ENCODE data around the gene MAGI2. TPM values are rescaled to one million over a fixed set of nuclear protein-coding genes. Genes with fewer than 3 reads are reported as not detected.

The MAGI2 gene
- total RNA-seq, 1 experiment from 2014 or later = 0.22 TPM

- ATAC-seq (no peak), DNase-seq (ENCODE audit: low read depth, low spot score) (no peak)
- ChIA-PET POLR2A (no interaction called here), CTCF (no interaction called here), RAD21 (ENCODE audit: low non-redundant PET in 1 of 2, low total read pairs in 2 of 2, uncharacterized antibody in 2 of 2, unreplicated experiment in 2 of 2) (no interaction called here)
- H3K9me2 ChIP-seq (ENCODE audit: insufficient read depth) = no peaks in the 10 kb centered on the region
- no peaks in the 10 kb centered on the region for H4K20me1 ChIP-seq (ENCODE audit: insufficient read depth)
- no peaks in the 10 kb centered on the region for H3K9me3 ChIP-seq (ENCODE audit: control insufficient read depth in 1 of 2, insufficient read depth in 1 of 2, low read depth in 1 of 2, low read length in 2 of 2)
- no TSS peak for BruUV-seq (replicated peaks)
- H3K4me2 ChIP-seq (ENCODE audit: low read length) = no peak overlapping the region
- no peaks in the 10 kb centered on the region for H3K79me2 ChIP-seq (ENCODE audit: insufficient read depth, low read length)
- peaks cover 23% of the 10 kb centered on the region for H3K27me3 ChIP-seq (ENCODE audit: insufficient read depth, low read length)
- no peak overlapping the region for H3K4me3 ChIP-seq (replicated peaks in 1 of 2; ENCODE audit: low read depth in 1 of 2, low read length in 2 of 2)
- H3K36me3 ChIP-seq (ENCODE audit: control insufficient read depth in 1 of 2, insufficient read depth in 2 of 2, low read length in 2 of 2) = no peaks in the 10 kb centered on the region
- H3K9ac ChIP-seq (ENCODE audit: low read length) = no peak overlapping the region
- no peaks in the 10 kb centered on the region for H3K4me1 ChIP-seq (ENCODE audit: control insufficient read depth in 1 of 2, insufficient read depth in 2 of 2, low read length in 2 of 2)
- no peak overlapping the region for H2AFZ ChIP-seq (ENCODE audit: low read depth, low read length, poor library complexity, severe bottlenecking)
- TF ChIP-seq ZBTB33 (IDR thresholded peaks at IDR 0.05; ENCODE audit: extremely low read depth, insufficient replicate concordance, low read length) (no peak), CTCF (IDR thresholded peaks at IDR 0.05 in 2 of 3, conservative IDR thresholded peaks at IDR 0.05 in 1 of 3; ENCODE audit: borderline replicate concordance in 1 of 3, insufficient read depth in 1 of 3, low read depth in 2 of 3, low read length in 2 of 3) (no peak), SP1 (IDR thresholded peaks at IDR 0.05; ENCODE audit: low read depth) (no peak), EZH2phosphoT487 (IDR thresholded peaks at IDR 0.05; ENCODE audit: borderline replicate concordance) (no peak), ELF1 (IDR thresholded peaks at IDR 0.05; ENCODE audit: borderline replicate concordance, low read depth) (no peak), RAD21 (IDR thresholded peaks at IDR 0.05; ENCODE audit: low read depth) (no peak), TCF7L2 (IDR thresholded peaks at IDR 0.05; ENCODE audit: borderline replicate concordance, extremely low read depth, insufficient read depth, insufficient read length) (no peak), SRF (IDR thresholded peaks at IDR 0.05; ENCODE audit: low read depth) (no peak), SIN3A (IDR thresholded peaks at IDR 0.05; ENCODE audit: low read depth) (no peak), ATF3 (IDR thresholded peaks at IDR 0.05) (no peak), ZNF274 (IDR thresholded peaks at IDR 0.05; ENCODE audit: low read depth, low read length) (no peak), CEBPB (IDR thresholded peaks at IDR 0.05; ENCODE audit: low read depth) (no peak), FOSL1 (IDR thresholded peaks at IDR 0.05; ENCODE audit: low read depth) (no peak), MAX (IDR thresholded peaks at IDR 0.05) (no peak), YY1 (IDR thresholded peaks at IDR 0.05; ENCODE audit: extremely low read depth, insufficient replicate concordance, low read depth, low read length) (no peak), ZFX (IDR thresholded peaks at IDR 0.05) (no peak), JUND (IDR thresholded peaks at IDR 0.05) (no peak), POLR2A (IDR thresholded peaks at IDR 0.05; ENCODE audit: borderline replicate concordance, extremely low read depth, insufficient read depth, insufficient read length) (no peak), EZH2 (IDR thresholded peaks at IDR 0.05) (no peak), POLR2AphosphoS5 (IDR thresholded peaks at IDR 0.05; ENCODE audit: low read depth, low read length) (no peak)
- H3K27ac ChIP-seq (ENCODE audit: low read depth, low read length) = no peak overlapping the region
- intact Hi-C loops (cut with micrococcal nuclease) = no loop called here
Observed at GRCh38 chr7:78476851-78477405, 976.5 kb downstream of the MAGI2 start.
